Stimulated activated CD4-positive, alpha-beta T cell treated with anti-CD3 and anti-CD28 coated beads, TNF-alpha, amount 100 ng/mL, for 1 hour (primary cell): ENCODE measurements around the gene FCRL2.
"Not testable (repeated sequence)": the region's sequence is repeated elsewhere in the genome, so short reads cannot be mapped to it uniquely, and the experiment has no call there.

ENCODE experiments used
- DNase-seq, 3 donors: peaks; one replicate each; pipeline ENCODE4 v3.0.0-alpha.2; 2020; ENCODE audit warnings: low read depth in 3 of 3, low spot score in 1 of 3

Gene FCRL2

DNA sequence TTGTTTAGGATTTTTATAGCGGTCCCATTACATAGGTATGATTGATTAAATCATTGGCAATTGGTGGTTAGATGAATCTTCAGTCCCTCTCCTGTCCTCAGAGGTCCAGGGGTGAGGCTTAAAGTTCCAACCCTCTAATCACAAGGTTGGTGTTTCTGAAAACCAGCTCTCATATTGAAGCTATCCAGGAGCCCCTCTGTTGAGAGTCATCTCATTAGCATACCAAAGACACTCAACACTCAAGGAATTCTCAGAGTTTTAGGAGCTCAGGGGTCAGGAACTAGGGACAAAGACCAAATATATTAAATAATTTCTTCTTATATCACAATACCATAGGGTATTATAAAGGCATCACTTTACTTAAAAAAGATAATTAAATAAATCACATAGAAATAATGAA lies 23.3 kb downstream of the FCRL2 start:
- no peak for DNase-seq

DNA sequence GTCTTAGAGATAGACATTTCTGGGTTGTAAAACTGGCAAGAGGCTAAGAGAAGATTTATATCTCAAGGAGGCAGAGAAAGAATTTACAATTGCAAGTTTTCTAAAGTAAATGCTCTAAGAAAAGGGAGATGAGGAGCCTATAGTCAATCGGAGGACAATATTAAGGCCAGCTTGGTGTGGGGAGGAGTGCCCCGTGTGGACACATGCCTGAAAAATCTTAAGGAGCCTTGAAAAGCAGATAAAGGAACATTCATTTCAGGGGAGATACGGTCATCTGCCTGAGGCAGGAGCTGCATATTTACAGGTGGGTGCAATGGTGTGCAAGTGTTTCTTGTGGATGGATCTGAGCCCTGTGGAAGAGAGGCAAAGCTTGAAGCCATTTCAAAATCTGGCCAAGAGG lies 25.6 kb downstream of the FCRL2 start:
- DNase-seq = no peak

DNA sequence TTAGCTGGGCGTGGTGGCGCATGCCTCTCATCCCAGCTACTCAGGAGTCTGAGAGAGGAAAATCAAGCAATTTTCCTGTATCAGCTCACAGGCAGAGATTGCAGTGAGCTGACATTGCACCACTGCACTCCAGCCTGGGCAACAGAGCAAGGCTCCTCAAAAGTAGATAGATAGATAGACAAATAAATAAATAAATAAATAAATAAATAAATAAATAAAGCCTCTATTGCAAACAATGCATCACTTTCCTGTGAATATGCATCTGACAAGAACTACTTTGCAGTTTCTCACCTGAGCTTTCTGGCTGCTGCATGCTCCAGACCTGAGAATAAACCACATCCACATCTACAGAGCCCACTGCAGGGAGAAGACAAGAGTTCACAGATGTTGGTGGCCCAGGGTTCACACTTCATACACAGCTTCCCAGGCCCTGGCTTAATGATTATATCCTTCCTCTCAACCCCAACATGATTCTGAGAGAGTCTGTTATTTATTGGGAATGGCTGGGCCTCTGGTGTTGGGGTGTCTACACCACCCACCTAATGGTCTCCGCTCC lies 28.6 kb downstream of the FCRL2 start:
- no peak for DNase-seq

DNA sequence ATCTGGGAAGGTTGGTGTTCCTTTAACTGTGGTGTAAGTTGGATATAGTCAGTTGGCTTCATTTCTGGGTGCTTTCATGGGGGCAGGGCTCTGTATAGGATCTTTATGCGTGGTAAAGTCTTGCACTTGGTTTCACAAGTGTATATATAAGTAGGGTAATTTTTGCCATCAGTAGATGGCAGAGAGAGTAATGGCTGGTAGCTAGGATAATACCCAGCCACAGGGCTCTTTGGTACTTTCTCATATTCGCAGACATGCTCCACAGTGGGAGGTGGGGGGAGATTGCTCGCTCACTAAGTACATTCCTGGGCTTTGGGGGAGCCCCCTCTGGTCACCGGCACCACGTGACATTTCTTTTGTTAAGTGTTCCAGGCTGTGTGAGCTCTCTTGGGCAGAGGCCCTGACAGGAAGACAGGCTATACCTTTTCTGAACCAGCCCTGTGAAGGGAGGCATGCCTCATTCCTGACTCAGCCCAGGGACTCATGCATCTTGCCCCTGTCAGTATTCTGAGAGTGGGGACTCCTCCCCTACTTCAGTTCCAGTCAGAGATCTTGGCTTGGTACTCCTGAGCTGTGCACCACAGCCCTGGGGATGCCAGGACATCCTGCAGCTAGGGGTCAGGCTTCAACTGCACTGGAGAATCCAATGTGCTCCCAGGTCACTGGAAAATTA lies 37.6 kb downstream of the FCRL2 start:
- no peak for DNase-seq

DNA sequence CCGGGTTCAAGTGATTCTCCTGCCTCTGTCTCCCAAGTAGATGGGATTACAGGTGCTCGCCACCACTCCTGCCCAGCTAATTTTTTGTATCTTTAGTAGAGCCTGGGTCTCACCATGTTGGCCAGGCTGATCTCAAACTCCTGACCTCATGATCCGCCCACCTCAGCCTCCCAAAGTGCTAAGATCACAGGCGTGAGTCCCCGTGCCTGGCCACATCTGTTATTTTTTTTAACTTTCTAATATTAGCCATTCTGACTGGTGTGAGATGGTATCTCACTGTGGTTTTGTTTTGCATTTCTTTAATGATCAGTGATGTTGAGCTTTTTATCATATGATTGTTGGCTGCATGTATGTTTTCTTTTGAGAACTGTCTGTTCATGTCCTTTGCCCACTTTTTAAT lies 40.9 kb downstream of the FCRL2 start:
- DNase-seq = not testable (repeated sequence)

DNA sequence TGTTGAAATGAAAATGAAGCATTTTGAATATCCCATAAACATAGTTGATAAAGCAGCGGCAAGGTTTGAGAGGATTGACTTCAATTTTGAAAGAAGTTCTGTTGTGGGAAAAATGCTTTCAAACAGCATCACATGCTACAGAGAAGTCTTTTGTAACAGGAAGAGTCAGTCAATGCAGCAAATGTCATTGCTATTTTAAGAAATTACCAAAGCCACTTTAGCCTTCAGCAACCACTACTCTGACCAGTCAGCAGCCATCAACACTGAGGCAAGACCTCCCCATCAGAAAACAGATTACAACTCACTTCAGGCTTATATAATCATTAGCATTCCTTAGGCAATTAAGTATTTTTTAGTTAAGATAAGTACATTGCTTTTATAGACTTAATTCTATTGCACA lies 42.6 kb downstream of the FCRL2 start:
- DNase-seq = no peak

DNA sequence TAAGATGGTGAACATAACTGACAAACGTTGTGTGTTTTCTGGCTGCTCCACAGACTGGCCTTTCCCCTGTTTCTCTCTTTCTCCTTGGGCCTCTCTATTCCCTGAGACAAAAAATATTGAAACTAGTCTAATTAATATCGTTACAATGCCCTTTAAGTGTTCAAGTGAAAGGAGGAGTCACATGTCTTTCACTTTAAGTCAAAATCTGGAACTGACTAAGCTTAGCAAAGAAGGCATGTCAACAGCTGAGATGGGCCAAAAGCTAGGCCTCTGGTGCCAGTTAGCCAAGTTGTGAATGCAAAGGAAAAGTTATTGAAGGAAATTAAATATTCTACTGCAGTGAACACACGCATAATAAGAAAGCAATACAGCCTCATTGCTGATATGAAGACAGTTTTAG lies 44.2 kb downstream of the FCRL2 start:
- no peak for DNase-seq

DNA sequence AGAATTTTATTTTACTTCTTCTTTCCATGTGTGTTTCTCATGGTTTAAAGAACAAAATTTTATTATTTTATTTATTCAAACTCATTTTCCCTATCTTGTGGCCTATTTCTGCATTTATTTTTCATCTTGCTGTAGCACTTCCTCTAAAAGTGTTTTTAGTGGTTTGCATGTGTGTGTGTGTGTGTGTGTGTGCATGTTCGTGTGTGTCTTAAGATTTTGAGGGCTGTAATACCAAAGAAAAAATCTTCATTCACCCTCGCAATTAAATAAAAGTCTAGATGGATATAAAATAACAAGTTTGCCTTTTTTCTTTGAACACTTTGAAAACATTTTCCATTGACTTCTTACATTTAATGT lies 51.7 kb downstream of the FCRL2 start:
- DNase-seq = no peak

DNA sequence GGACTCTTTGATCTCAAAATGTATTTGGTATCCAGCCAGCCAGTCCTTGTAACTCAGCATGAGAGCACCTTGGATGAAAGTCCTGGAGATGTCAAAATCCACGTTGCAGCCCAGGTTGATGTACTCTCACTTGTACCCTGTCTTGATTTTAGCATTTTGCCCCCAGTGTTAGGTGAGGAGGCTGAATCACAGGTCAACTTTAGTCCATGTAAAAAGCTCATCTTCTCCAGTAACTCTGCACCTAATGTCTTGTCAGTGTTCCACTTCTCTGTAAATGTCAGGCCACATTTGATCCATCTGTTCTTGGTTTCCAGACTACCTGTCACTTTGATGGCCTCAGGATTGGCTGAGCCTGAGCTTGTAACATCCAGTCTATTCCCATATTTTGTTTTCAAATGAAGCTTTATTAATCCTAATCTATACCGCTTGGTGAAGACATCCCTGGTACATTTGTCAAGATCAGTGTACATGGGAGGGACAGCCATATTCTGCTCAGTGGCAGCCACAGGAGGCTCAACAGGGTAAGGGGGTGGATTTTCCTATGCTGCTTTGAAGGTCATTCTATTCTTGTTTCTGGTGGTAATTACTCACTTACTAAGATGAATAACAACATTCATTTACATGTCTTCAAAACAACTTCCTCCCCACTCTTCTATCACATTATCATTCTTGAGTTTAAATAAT lies 52.3 kb downstream of the FCRL2 start:
- DNase-seq = no peak

DNA sequence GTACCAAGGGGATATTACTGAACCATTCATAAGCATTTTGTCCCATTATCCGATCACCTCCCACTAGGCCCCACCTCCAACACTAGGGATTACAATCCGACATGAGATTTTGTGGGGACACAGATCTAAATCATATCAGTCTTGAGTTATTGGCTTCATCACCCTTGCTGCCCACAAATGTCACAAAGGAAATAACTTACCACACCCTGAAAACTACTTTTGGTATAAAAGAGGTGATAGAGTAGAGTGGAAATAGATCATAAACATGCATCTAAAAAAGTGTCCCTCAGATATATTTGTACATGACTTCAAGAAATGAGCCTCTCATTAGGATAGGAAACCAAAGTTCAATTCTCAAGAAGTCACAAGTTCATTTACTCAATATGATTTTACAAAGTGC lies 53.8 kb downstream of the FCRL2 start:
- no peak for DNase-seq

DNA sequence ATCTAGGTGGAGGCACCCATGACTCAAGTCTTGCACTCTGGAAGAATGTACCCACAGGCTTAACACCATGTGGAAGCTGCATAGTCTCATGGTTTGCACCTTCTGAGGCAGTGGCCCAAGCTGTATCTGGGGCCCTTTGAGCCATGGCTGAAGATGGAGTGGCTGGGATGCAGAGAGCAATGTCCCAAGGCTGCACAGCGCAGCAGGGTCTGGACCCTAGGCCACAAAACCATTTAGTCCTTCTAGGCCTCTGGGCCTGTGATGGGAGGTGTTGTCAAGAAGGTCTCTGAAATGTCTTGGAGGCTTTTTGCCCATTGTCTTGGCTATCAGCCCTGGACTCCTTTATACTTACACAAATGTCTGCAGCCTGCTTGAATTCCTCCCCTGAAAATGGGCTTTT lies 54.9 kb downstream of the FCRL2 start:
- no peak for DNase-seq

DNA sequence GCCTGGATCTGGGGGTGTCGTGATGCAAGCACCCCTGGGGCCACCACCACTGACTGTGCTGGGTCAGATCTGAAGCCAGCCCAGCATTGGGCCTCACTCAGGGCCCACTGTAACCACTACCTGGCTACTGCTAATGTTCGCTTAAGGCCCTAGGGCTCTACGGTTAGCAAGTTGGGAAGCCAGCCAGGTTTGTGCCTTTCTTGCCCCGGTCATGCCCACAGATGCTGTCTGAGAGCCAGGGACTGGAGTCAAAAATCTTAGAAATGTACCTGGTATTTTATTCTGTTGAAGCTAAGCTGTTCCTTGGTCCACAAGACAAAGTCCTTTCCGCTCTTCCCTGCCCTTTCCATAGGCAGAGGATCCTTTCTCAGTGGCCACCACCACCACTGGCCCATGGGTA lies 61.2 kb downstream of the FCRL2 start:
- no peak for DNase-seq

DNA sequence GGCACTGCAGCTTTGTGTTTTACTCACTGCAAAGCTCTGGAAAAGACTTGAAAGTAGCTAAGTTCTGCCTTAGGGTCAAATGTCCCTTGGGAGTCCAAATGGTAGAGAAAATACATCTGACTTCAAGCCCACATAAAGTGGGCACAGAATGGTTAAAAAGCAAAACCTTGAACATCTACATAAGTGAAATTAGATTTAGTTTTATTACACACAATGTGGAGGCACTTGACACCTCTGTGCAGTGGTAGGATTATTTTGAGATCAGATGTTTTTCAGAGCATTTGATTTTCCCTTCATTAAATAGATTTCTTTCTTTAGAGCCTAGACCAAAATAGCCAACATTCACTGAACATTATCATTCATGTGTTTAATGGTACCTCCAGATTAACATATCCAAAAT lies 65.1 kb downstream of the FCRL2 start:
- no peak for DNase-seq

DNA sequence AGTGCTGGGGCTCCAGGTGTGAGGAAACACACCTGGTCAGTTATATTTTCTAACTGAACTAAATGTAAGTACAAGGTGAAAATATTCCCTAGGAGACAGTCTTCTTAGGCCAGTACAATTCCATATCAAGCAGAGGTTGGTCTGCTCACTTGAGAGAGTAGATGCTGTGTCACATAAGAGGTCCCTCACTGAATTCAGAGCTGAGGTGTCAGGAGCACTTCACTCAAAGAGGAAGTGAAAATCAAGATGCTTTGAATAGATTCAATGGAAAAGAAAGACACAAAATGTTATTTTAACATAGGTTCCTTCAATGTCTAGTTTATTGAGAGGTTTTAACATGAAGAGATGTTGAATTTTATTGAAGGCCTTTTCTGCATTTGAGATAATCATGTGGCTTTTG lies 72.1 kb downstream of the FCRL2 start:
- DNase-seq = no peak

DNA sequence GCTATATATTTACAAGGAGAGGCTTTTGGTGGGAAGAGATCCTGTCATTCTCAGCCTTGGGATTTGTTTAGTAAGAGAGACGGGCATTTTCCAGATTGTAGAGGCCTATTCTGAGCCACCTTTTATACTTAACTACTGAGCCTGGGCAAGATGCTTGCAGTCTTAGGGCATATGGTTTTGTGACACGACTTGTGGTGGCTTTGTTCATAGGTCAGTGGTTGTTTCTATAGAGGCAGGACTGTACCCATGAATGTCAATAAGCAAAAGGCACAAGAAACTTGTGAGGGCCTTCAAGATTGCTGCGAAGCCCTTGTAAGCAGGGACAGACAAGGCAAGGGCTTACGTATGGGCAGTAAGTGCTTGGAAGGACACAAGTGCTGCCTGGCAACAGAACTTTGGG lies 73.0 kb downstream of the FCRL2 start:
- DNase-seq = no peak

DNA sequence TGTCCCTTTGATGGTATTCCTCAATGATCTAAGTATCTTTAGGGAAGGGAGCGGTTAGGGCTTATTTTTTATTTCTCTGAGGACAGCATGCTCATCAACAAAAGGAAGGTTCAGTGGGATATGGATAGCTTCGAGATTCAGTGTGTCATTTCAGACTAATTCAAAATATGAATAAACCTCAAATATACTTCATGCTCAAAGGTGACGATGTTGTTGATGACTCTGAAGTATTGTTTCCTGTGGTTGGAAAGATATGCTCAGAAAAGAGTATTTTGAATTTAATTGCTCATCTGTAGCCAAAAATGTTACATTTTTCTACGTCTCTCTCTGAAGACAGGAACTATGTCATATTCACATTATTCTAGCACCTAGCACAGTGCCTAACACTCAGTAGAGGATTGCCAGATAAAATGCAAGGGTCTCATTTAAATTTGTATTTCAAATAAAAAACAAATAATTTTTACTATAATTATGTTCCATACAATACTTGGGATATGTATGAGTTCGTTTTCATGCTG lies 74.6 kb downstream of the FCRL2 start:
- DNase-seq = no peak

DNA sequence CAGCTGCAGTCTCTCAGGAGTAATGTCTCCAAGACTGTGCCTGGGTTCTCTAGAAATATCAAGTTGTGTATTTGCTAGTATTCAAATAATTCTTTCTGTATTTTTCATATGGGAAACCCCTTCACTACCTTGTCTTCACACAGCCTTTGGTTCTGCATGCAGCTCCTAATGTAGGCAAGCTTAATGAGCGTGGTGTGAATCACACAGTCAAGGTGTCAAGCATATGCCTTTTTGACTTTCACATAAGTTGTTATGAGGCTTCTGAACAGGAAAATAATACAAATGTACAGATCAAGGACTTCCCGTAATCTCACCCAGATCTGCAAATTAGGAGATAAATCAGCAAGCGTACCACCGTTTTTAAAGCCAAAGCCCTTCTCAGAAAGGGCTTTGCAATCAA lies 76.2 kb downstream of the FCRL2 start, which contains the start of gene FCRL3:
FCRL3 (minus strand) TSS at position 38 of the 400 bp plus-strand sequence. CDS start 280 bp downstream, outside the sequence.
- no peak for DNase-seq

DNA sequence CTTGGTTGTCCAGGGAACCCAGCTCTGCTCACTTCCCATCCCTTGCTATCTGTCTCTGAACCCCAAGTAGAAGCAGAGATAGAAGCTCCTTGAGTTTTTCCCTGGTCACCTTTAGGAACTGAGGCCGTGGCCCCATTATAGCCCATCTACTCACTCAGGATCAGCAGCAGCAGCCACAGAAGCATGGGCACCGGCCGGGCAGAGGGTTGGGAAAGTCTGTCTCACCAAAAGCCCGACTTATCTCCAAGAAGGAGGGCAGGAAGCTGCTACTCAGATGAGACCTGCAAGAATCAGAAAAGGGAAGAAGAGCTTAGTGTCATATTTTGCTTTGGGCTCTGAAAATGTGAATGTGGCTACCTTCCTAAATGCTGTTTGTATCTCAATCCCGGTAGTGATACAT lies 76.6 kb downstream of the FCRL2 start:
- no peak for DNase-seq

DNA sequence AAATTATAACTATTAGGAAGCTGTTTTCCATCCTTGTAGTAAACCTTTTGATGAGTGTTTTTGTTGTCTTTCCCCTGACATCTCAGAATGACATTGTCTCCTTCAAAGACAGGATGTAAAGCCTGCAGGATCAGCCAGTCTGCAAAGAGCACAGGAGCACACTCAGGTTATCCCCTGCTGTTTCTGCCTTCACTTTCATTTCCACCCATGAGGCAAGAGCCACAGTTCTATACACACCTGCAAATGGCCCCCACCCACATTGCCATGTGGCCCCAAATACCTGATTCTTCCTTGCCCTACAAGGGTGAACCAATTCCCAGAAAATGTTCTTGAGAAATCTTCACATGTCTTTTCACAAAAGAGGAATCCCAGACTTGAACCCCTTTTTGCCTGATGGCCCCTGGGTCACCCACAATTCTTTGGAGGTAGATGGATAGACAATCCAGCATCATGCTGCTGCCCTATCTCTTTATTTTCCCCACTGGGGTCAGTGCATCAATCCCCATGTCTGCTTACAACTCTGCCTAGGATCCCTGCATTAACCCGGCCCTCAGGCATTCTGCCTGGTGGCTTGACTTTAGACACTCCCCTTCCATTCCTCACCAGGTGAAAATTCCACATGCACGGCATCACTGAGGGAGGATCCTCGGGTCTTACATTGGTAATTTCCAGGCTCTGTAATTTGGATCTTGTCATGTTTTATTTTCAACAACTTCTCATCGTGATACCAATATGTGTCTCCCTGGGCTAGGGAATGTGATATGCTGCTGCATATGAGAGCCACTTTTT lies 79.0 kb downstream of the FCRL2 start:
- no peak for DNase-seq

DNA sequence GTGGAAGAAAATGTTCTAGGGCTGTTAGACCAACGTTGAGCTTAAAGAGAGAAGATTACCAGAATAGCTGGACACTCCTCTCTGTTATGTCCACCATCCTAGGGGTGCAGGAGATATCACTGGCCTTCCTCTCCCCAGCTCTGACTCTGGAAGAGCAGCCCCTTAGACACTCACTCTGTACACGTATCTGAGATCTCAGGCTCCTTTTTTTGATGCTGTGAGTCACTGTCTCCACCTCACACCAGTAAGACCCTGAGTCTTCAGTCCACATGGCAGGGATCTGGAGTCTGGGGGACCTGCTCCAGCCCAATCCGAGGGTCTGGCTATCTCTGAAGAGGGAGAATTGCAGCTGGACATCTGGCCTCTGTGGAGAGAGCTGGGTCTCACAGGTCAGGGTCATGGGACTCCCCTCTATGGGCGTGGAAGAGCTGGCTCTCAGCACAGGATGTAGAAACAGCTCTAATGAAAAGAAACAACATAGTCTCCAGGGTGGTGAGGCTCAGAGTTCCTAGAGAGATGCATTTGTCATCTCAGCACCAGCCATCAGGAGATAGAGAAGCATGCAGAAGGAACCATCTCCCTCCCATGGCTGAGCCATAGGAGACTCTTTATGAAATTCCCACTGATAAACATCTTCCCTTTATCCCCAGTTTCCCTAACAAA lies 79.8 kb downstream of the FCRL2 start:
- DNase-seq = no peak
